Omental fat pad (tissue), 4 donors: ENCODE results near the gene NCEH1. TPM values are rescaled to one million over a fixed set of nuclear protein-coding genes. Genes with fewer than 3 reads are reported as not detected.
A peak's percentile ranks its signal among the peaks of the same experiment; 100 is the strongest.

Experiments
- ATAC-seq: fragments of 150-250 bp; one replicate; pipeline ENCODE4 v1.9.1; 2016; ENCODE audit warnings: mild to moderate bottlenecking, moderate library complexity; ENCODE audit not compliant: low FRiP score
- DNase-seq: peaks from one replicate; pipeline ENCODE4 v3.0.0-alpha.2; 2019; ENCODE audit warnings: low spot score
- CTCF ChIP-seq, 3 donors: fragments of 450-650 bp; IDR thresholded peaks; one replicate each; pipeline ENCODE4 v1.5.1; 2016 to 2017; ENCODE audit warnings: antibody characterized with exemption in 3 of 3, mild to moderate bottlenecking in 3 of 3, moderate library complexity in 2 of 3
- total RNA-seq, 4 donors: library from RNA; depleted of rRNA; stranded (reverse); fragments of >200 nt; gene quantifications; one replicate each; pipeline ENCODE4 v1.1.0, GENCODE V29; 2016

The NCEH1 gene
- total RNA-seq, 4 donors from 2014 or later, result 8.2 to 44.1 (median 10.6) TPM

GRCh38 chr3:172651936-172652625 is 58.8 kb downstream of the NCEH1 start:
- TF ChIP-seq CTCF (IDR thresholded peaks at IDR 0.05), result no peak
- ATAC-seq (no peak), DNase-seq (no peak)

GRCh38 chr3:172649987-172650386 is 60.9 kb downstream of the NCEH1 start:
- ATAC-seq (no peak), DNase-seq (no peak)
- TF ChIP-seq CTCF (IDR thresholded peaks at IDR 0.05), result no peak

- TF ChIP-seq CTCF (IDR thresholded peaks at IDR 0.05), result no peak
- ATAC-seq (peak; percentile 60), DNase-seq (no peak)
Observed at GRCh38 chr3:172648747-172649146, 62.1 kb downstream of the NCEH1 start.

GRCh38 chr3:172647823-172648222 is 63.0 kb downstream of the NCEH1 start:
- no peak for DNase-seq
- ATAC-seq, result no peak
- no peak for TF ChIP-seq CTCF (IDR thresholded peaks at IDR 0.05)

GRCh38 chr3:172647080-172647479 is 63.8 kb downstream of the NCEH1 start:
- no peak for TF ChIP-seq CTCF (IDR thresholded peaks at IDR 0.05)
- no peak for ATAC-seq
- no peak for DNase-seq

GRCh38 chr3:172646439-172647015 is 64.3 kb downstream of the NCEH1 start:
- ATAC-seq, result no peak

More at GRCh38 chr3:172646439-172647015, 64.3 kb downstream of the NCEH1 start:
- no peak for DNase-seq
- TF ChIP-seq CTCF (IDR thresholded peaks at IDR 0.05), result no peak
